HEK293T (cell line): ENCODE results near the gene ZFPL1.

Source experiments
- CTCF ChIA-PET: fragments of 350-600 bp; formaldehyde crosslinking; extraction: SDS; loops from one replicate; lab custom pipeline; 2021; ENCODE audit warnings: antibody characterized with exemption, inconsistent platforms; lab: Yijun Ruan, JAX
- POLR2A ChIA-PET: fragments of 350-600 bp; formaldehyde crosslinking; extraction: SDS; loops from one replicate; lab custom pipeline; 2020; ENCODE audit warnings: antibody characterized with exemption, inconsistent platforms; lab: Yijun Ruan, JAX
- DNase-seq: peaks from one replicate; pipeline ENCODE4 v3.0.0; 2012; ENCODE audit warnings: mixed read lengths; ENCODE audit errors: extremely low spot score
- ARNT ChIP-seq: fragments of 450-650 bp; IDR thresholded peaks from 2 replicates; pipeline ENCODE4 v1.6.1; 2017; ENCODE audit warnings: mild to moderate bottlenecking
- BHLHE40 ChIP-seq: fragments of 450-650 bp; IDR thresholded peaks from 2 replicates; pipeline ENCODE4 v1.6.1; 2016; ENCODE audit warnings: mild to moderate bottlenecking, moderate library complexity, borderline replicate concordance
- CTBP1 ChIP-seq: fragments of 450-650 bp; IDR thresholded peaks from 2 replicates; pipeline ENCODE4 v1.6.1; 2016; ENCODE audit warnings: borderline replicate concordance
- ELF4 ChIP-seq: fragments of 450-650 bp; IDR thresholded peaks from 2 replicates; pipeline ENCODE4 v1.6.1; 2017; ENCODE audit warnings: antibody characterized with exemption
- FOXA1 ChIP-seq: fragments of 450-650 bp; IDR thresholded peaks from 2 replicates; pipeline ENCODE4 v1.6.1; 2016; ENCODE audit warnings: mild to moderate bottlenecking
- FOXK2 ChIP-seq: fragments of 450-650 bp; IDR thresholded peaks from 2 replicates; pipeline ENCODE4 v1.6.1; 2016; ENCODE audit warnings: mild to moderate bottlenecking
- FOXM1 ChIP-seq: fragments of 450-650 bp; IDR thresholded peaks from 2 replicates; pipeline ENCODE4 v1.6.1; 2017; ENCODE audit warnings: mild to moderate bottlenecking, borderline replicate concordance
- HDGF ChIP-seq: fragments of 450-650 bp; IDR thresholded peaks from 2 replicates; pipeline ENCODE4 v1.6.1; 2017; ENCODE audit warnings: antibody characterized with exemption, borderline replicate concordance
- L3MBTL2 ChIP-seq: fragments of 450-650 bp; conservative IDR thresholded peaks from 2 replicates; pipeline ENCODE4 v1.6.1; 2016; ENCODE audit warnings: mild to moderate bottlenecking
- LEF1 ChIP-seq: fragments of 450-650 bp; IDR thresholded peaks from 2 replicates; pipeline ENCODE4 v1.6.1; 2017; ENCODE audit warnings: mild to moderate bottlenecking, borderline replicate concordance
- NFRKB ChIP-seq: fragments of 450-650 bp; IDR thresholded peaks from 2 replicates; pipeline ENCODE4 v1.6.1; 2016; ENCODE audit warnings: mild to moderate bottlenecking, moderate library complexity
- PKNOX1 ChIP-seq: fragments of 450-650 bp; IDR thresholded peaks from 2 replicates; pipeline ENCODE4 v1.6.1; 2016
- SP1 ChIP-seq: fragments of 450-650 bp; IDR thresholded peaks from 2 replicates; pipeline ENCODE4 v1.6.1; 2017
- SUZ12 ChIP-seq: fragments of 450-650 bp; IDR thresholded peaks from 2 replicates; pipeline ENCODE4 v1.6.1; 2016; ENCODE audit warnings: mild to moderate bottlenecking
- TARDBP ChIP-seq: fragments of 450-650 bp; IDR thresholded peaks from 2 replicates; pipeline ENCODE4 v1.6.1; 2016
- ZNF384 ChIP-seq: fragments of 450-650 bp; IDR thresholded peaks from 2 replicates; pipeline ENCODE4 v1.6.1; 2016

The ZFPL1 gene

GRCh38 chr11:65132238-65132987, 48.4 kb downstream of the ZFPL1 start:
- CTCF ChIA-PET = no interaction called here
- no peak for DNase-seq
- TF ChIP-seq L3MBTL2 = no peak
- POLR2A ChIA-PET = interaction anchor here (2.3 kb wide), 1 partner anchor 10 kb away, joined by 16 read pairs; the partner anchor contains the start of genes FAU and MRPL49

GRCh38 chr11:65132988-65133700, 49.1 kb downstream of the ZFPL1 start:
- no peak for TF ChIP-seq SP1
- TF ChIP-seq TARDBP = no peak
- TF ChIP-seq L3MBTL2 = no peak
- no peak for TF ChIP-seq PKNOX1
- TF ChIP-seq CTBP1 = no peak
- no peak for TF ChIP-seq ARNT
- TF ChIP-seq ZNF384 = no peak
- no peak for TF ChIP-seq BHLHE40
- no peak for TF ChIP-seq LEF1
- no peak for TF ChIP-seq SUZ12
- TF ChIP-seq NFRKB = no peak
- TF ChIP-seq FOXA1 = no peak
- TF ChIP-seq FOXM1 = no peak
- TF ChIP-seq ELF4 = no peak
- TF ChIP-seq FOXK2 = no peak
- no peak for TF ChIP-seq HDGF
- ChIA-PET CTCF (no interaction called here), POLR2A (interaction anchor here (0.8 to 4.0 kb wide), 5 partner anchors 9 to 50 kb away, joined by 4 to 56 read pairs (median 4); partner anchors contain the start of genes CAPN1, FAU, MRPL49 and TM7SF2)
- peak; percentile 39 for DNase-seq

- no peak for DNase-seq
- ChIA-PET POLR2A (interaction anchor here (0.8 to 4.0 kb wide), 6 partner anchors 10 to 50 kb away, joined by 4 to 56 read pairs (median 8); partner anchors contain the start of genes CAPN1, FAU, MRPL49 and TM7SF2), CTCF (no interaction called here)
- TF ChIP-seq FOXK2 (no peak), L3MBTL2 (no peak), HDGF (no peak), FOXA1 (no peak), BHLHE40 (no peak), LEF1 (no peak), SUZ12 (no peak), NFRKB (no peak), CTBP1 (no peak)
These were observed 49.7 kb downstream of the ZFPL1 start for GRCh38 chr11:65133724-65134123.

- TF ChIP-seq NFRKB (no peak), L3MBTL2 (peak; percentile 34; the same call in 1 of the 2 replicates), FOXK2 (no peak), ARNT (no peak), FOXA1 (no peak), LEF1 (no peak), BHLHE40 (peak; percentile 87), TARDBP (no peak), SUZ12 (no peak), SP1 (no peak), PKNOX1 (no peak), ELF4 (peak; percentile 36; the same call in 1 of the 2 replicates), ZNF384 (no peak), FOXM1 (peak; percentile 31; the same call in 1 of the 2 replicates), HDGF (no peak), CTBP1 (no peak)
- POLR2A ChIA-PET = interaction anchor here (0.6 to 4.0 kb wide), 37 partner anchors 9 to 373 kb away, joined by 3 to 56 read pairs (median 4); partner anchors contain the start of genes CAPN1, CDCA5, DPF2 and FAU
- peak; percentile 84 for DNase-seq
- CTCF ChIA-PET = interaction anchor here (0.9 to 1.0 kb wide), 3 partner anchors 22 to 286 kb away, joined by 3 to 5 read pairs (median 4); no protein-coding TSS in a partner anchor
These were observed 50.4 kb downstream of the ZFPL1 start, which contains the start of gene SYVN1 for GRCh38 chr11:65134240-65134951. Gene SYVN1 (minus strand): TSS chr11:65134519. CDS start chr11:65133601, 918 bp downstream.

GRCh38 chr11:65134952-65135632, 51.1 kb downstream of the ZFPL1 start:
- ChIA-PET CTCF (interaction anchor here (0.9 to 1.0 kb wide), 3 partner anchors 22 to 287 kb away, joined by 3 to 5 read pairs (median 4); no protein-coding TSS in a partner anchor), POLR2A (interaction anchor here (0.6 to 4.0 kb wide), 34 partner anchors 10 to 372 kb away, joined by 3 to 56 read pairs (median 4); partner anchors contain the start of genes CAPN1, CDCA5, DPF2 and FAU)
- TF ChIP-seq L3MBTL2 (peak; percentile 73), ELF4 (peak; percentile 27; the same call in 1 of the 2 replicates), LEF1 (no peak), PKNOX1 (peak; percentile 88), HDGF (peak; percentile 84; the same call in 1 of the 2 replicates)
- peak; percentile 92 for DNase-seq
